Upper lobe of right lung (tissue), 1 donor: ENCODE data around the gene PCDHGC4. TPM values are rescaled to one million over a fixed set of nuclear protein-coding genes. Genes with fewer than 3 reads are reported as not detected.

ENCODE experiments used
- ATAC-seq: fragments of 200-7000 bp; cut with Tn5 transposase; one replicate; pipeline ENCODE4 v1.9.1; 2020; ENCODE audit warnings: mild to moderate bottlenecking, moderate library complexity
- DNase-seq: peaks from one replicate; pipeline ENCODE4 v3.0.0-alpha.2; 2020
- H3K27ac ChIP-seq: fragments of 200-600 bp; one replicate; pipeline ENCODE4 v1.8.0; 2022
- H3K27me3 ChIP-seq: fragments of 200-600 bp; one replicate; pipeline ENCODE4 v1.8.0; 2022; ENCODE audit warnings: mild to moderate bottlenecking
- H3K36me3 ChIP-seq: fragments of 200-600 bp; one replicate; pipeline ENCODE4 v1.8.0; 2022
- H3K4me1 ChIP-seq: fragments of 200-600 bp; one replicate; pipeline ENCODE4 v1.8.0; 2022
- H3K4me3 ChIP-seq: fragments of 200-600 bp; one replicate; pipeline ENCODE4 v1.8.0; 2022; ENCODE audit warnings: mild to moderate bottlenecking
- H3K9me3 ChIP-seq: fragments of 200-600 bp; one replicate; pipeline ENCODE4 v1.8.0; 2022
- intact Hi-C: fragments of 100-400 bp; cut with DNase I; formaldehyde crosslinking; loops from one replicate; pipeline ENCODE4 v1.11.0; 2022
- total RNA-seq: library from RNA; stranded (reverse); fragmentation: NEBNext Ultra II Directional; extraction: Animal tissue kit (Norgen Biotek cat#: 25700); gene quantifications from one replicate; pipeline ENCODE4 v1.2.1, GENCODE V29; 2021
- TF ChIP-seq, protein P1 (sequence below): fragments of 200-600 bp; IDR thresholded peaks from one replicate; pipeline ENCODE4 v1.8.0; 2022; ENCODE audit warnings: antibody characterized with exemption
- donor health status: DM: no; HTN: yes; CAD: no; lungs with severe emphysema.

PCDHGC4 gene
- total RNA-seq, 1 donor from 2014 or later = 1.8 TPM

GRCh38 chr5:141495453-141495811 lies 10.6 kb downstream of the PCDHGC4 start:
- DNase-seq (no peak), ATAC-seq (no peak)
- H3K4me1 ChIP-seq = peaks cover 31% of the 10 kb centered on the region
- H3K9me3 ChIP-seq = no peaks in the 10 kb centered on the region
- TF ChIP-seq, protein P1, sequence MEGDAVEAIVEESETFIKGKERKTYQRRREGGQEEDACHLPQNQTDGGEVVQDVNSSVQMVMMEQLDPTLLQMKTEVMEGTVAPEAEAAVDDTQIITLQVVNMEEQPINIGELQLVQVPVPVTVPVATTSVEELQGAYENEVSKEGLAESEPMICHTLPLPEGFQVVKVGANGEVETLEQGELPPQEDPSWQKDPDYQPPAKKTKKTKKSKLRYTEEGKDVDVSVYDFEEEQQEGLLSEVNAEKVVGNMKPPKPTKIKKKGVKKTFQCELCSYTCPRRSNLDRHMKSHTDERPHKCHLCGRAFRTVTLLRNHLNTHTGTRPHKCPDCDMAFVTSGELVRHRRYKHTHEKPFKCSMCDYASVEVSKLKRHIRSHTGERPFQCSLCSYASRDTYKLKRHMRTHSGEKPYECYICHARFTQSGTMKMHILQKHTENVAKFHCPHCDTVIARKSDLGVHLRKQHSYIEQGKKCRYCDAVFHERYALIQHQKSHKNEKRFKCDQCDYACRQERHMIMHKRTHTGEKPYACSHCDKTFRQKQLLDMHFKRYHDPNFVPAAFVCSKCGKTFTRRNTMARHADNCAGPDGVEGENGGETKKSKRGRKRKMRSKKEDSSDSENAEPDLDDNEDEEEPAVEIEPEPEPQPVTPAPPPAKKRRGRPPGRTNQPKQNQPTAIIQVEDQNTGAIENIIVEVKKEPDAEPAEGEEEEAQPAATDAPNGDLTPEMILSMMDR = no peak
- peaks cover 12% of the 10 kb centered on the region for H3K27me3 ChIP-seq
- intact Hi-C loops = no loop called here
- H3K4me3 ChIP-seq = no peak overlapping the region
- H3K36me3 ChIP-seq = peaks cover 6% of the 10 kb centered on the region
- H3K27ac ChIP-seq = no peak overlapping the region

- H3K27me3 ChIP-seq = peaks cover 12% of the 10 kb centered on the region
These were observed 11.2 kb downstream of the PCDHGC4 start for GRCh38 chr5:141496038-141496437.

GRCh38 chr5:141501761-141502160 lies 16.9 kb downstream of the PCDHGC4 start:
- no peak overlapping the region for H3K4me3 ChIP-seq
- peaks cover 32% of the 10 kb centered on the region for H3K36me3 ChIP-seq
- no peak for ATAC-seq
- no peak overlapping the region for H3K27ac ChIP-seq
- H3K9me3 ChIP-seq = no peaks in the 10 kb centered on the region
- intact Hi-C loops = no loop called here
- no peaks in the 10 kb centered on the region for H3K27me3 ChIP-seq
- TF ChIP-seq, protein P1 = no peak
- no peaks in the 10 kb centered on the region for H3K4me1 ChIP-seq
- no peak for DNase-seq

More at GRCh38 chr5:141496038-141496437, 11.2 kb downstream of the PCDHGC4 start:
- Histone ChIP-seq H3K4me3 (no peak overlapping the region), H3K27ac (no peak overlapping the region), H3K9me3 (no peaks in the 10 kb centered on the region), H3K36me3 (peaks cover 6% of the 10 kb centered on the region), H3K4me1 (peaks cover 31% of the 10 kb centered on the region)
- TF ChIP-seq, protein P1 = no peak
- intact Hi-C loops = no loop called here
- DNase-seq (no peak), ATAC-seq (no peak)

- Histone ChIP-seq H3K27ac (no peak overlapping the region), H3K4me1 (peaks cover 6% of the 10 kb centered on the region), H3K36me3 (peaks cover 28% of the 10 kb centered on the region), H3K27me3 (no peaks in the 10 kb centered on the region), H3K4me3 (no peak overlapping the region), H3K9me3 (no peaks in the 10 kb centered on the region)
- TF ChIP-seq, protein P1 = no peak
- ATAC-seq (no peak), DNase-seq (no peak)
- intact Hi-C loops = no loop called here
These were observed 18.9 kb downstream of the PCDHGC4 start for GRCh38 chr5:141503681-141504080.

DNA sequence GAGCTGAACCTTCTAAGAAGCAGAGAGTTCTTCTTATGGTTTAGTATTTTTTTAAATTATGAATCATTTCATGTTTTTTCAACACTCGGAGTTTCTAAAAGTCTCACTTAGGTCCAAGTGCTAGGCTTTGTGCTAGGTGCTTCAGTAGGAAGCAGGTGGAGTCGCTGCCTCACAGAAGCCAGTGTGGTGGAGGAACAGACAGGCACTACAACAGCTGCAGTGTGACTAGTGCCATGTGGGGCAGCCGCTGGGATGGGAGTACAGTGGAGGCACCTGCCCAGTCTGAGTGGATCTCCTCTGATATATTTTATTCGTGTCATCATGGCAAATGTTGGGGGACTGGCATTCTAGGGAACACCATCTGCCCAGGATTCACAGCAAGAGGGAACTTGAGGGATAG lies 19.4 kb downstream of the PCDHGC4 start:
- Histone ChIP-seq H3K27ac (no peak overlapping the region), H3K27me3 (no peaks in the 10 kb centered on the region), H3K4me3 (no peak overlapping the region), H3K36me3 (peaks cover 28% of the 10 kb centered on the region), H3K9me3 (no peaks in the 10 kb centered on the region), H3K4me1 (peaks cover 9% of the 10 kb centered on the region)
- ATAC-seq (no peak), DNase-seq (no peak)
- TF ChIP-seq, protein P1 = no peak
- intact Hi-C loops = no loop called here
